ENCODE measurements around the gene PRR15.

DNA sequence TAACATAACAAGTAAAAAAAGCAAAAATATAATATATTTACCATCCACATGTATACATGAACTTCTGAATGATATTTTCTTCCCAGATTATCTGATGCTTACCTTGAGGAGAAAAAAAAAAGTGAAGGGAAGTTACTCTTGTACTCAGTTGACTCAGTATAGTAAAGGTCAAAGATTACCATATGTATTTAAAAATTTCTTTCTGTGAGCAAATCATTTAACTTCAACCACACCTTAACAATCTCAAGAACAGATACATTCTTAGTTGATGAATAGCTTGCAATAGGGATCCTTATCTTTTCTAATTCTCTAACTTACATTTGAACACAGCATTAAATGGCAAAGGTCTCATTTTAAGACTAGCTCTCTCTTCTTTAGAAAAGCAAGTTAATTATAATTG lies 29.8 kb downstream of the PRR15 start:
- TF ChIP-seq, protein P1, sequence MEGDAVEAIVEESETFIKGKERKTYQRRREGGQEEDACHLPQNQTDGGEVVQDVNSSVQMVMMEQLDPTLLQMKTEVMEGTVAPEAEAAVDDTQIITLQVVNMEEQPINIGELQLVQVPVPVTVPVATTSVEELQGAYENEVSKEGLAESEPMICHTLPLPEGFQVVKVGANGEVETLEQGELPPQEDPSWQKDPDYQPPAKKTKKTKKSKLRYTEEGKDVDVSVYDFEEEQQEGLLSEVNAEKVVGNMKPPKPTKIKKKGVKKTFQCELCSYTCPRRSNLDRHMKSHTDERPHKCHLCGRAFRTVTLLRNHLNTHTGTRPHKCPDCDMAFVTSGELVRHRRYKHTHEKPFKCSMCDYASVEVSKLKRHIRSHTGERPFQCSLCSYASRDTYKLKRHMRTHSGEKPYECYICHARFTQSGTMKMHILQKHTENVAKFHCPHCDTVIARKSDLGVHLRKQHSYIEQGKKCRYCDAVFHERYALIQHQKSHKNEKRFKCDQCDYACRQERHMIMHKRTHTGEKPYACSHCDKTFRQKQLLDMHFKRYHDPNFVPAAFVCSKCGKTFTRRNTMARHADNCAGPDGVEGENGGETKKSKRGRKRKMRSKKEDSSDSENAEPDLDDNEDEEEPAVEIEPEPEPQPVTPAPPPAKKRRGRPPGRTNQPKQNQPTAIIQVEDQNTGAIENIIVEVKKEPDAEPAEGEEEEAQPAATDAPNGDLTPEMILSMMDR (conservative IDR thresholded peaks at IDR 0.05; ENCODE audit: low read length): no peak
- TF ChIP-seq EZH2phosphoT487 (IDR thresholded peaks at IDR 0.05; ENCODE audit: borderline replicate concordance, low read depth, low read length): no peak
